H9 (cell line): ENCODE results near the gene ERVMER34-1. TPM values are rescaled to one million over a fixed set of nuclear protein-coding genes. Genes with fewer than 3 reads are reported as not detected.

Experiments used
- DNase-seq: peaks from one replicate; pipeline ENCODE4 v3.0.0-alpha.2; 2017
- H2AFZ ChIP-seq: one replicate; pipeline ENCODE4 v1.6.1; 2013; ENCODE audit warnings: mild to moderate bottlenecking, low read length, control low read depth, moderate library complexity
- H2AK5ac ChIP-seq: 2 replicates; pipeline ENCODE4 v1.6.1; 2013; ENCODE audit warnings: low read length, control low read depth, mixed read lengths; ENCODE audit not compliant: insufficient read length
- H2BK120ac ChIP-seq: one replicate; pipeline ENCODE4 v1.6.1; 2013; ENCODE audit warnings: low read depth, mild to moderate bottlenecking, low read length, control low read depth, inconsistent platforms; ENCODE audit not compliant: poor library complexity, severe bottlenecking
- H2BK12ac ChIP-seq: 2 replicates; pipeline ENCODE4 v1.6.1; 2013; ENCODE audit warnings: low read length, control low read depth, mixed read lengths, low read depth; ENCODE audit not compliant: insufficient read length
- H2BK15ac ChIP-seq: 2 replicates; pipeline ENCODE4 v1.6.1; 2013; ENCODE audit warnings: low read depth, low read length, control low read depth
- H2BK20ac ChIP-seq: one replicate; pipeline ENCODE4 v1.6.1; 2013; ENCODE audit warnings: low read depth, mild to moderate bottlenecking, low read length, control low read depth, inconsistent platforms; ENCODE audit not compliant: poor library complexity, severe bottlenecking
- H2BK5ac ChIP-seq: 2 replicates; pipeline ENCODE4 v1.6.1; 2013; ENCODE audit warnings: low read length, control low read depth, mixed read lengths; ENCODE audit not compliant: insufficient read length
- H3K14ac ChIP-seq: 2 replicates; pipeline ENCODE4 v1.6.1; 2013; ENCODE audit warnings: low read length, control low read depth; ENCODE audit not compliant: insufficient read depth
- H3K18ac ChIP-seq: 2 replicates; pipeline ENCODE4 v1.6.1; 2013; ENCODE audit warnings: low read depth, mild to moderate bottlenecking, mixed read lengths, low read length, control low read depth; ENCODE audit not compliant: insufficient read length
- H3K23ac ChIP-seq: 2 replicates; pipeline ENCODE4 v1.6.1; 2013; ENCODE audit warnings: low read length, control low read depth, mixed read lengths, low read depth; ENCODE audit not compliant: insufficient read length
- H3K23me2 ChIP-seq: 2 replicates; pipeline ENCODE4 v1.6.1; 2013; ENCODE audit warnings: low read depth, mild to moderate bottlenecking, mixed read lengths, low read length, control low read depth; ENCODE audit not compliant: insufficient read length, poor library complexity, severe bottlenecking
- H3K27ac ChIP-seq: 2 replicates; pipeline ENCODE4 v1.5.1; 2013; ENCODE audit warnings: low read length, control low read depth, mixed read lengths, low read depth; ENCODE audit not compliant: insufficient read length
- H3K27me3 ChIP-seq: 2 replicates; pipeline ENCODE4 v1.6.1; 2013; ENCODE audit warnings: low read length, control low read depth, inconsistent platforms; ENCODE audit not compliant: insufficient read depth
- H3K4ac ChIP-seq: 2 replicates; pipeline ENCODE4 v1.6.1; 2013; ENCODE audit warnings: low read depth, mild to moderate bottlenecking, control low read depth, inconsistent platforms, low read length, moderate library complexity
- H3K4me1 ChIP-seq: 2 replicates; pipeline ENCODE4 v1.6.1; 2013; ENCODE audit warnings: low read length, control low read depth, inconsistent platforms; ENCODE audit not compliant: insufficient read depth
- H3K4me2 ChIP-seq: 2 replicates; pipeline ENCODE4 v1.6.1; 2013; ENCODE audit warnings: low read length, control low read depth, mixed read lengths; ENCODE audit not compliant: insufficient read length, insufficient read depth
- H3K56ac ChIP-seq: 2 replicates; pipeline ENCODE4 v1.6.1; 2013; ENCODE audit warnings: low read depth, mild to moderate bottlenecking, mixed read lengths, low read length, control low read depth; ENCODE audit not compliant: insufficient read length
- H3K79me1 ChIP-seq: 2 replicates; pipeline ENCODE4 v1.6.1; 2013; ENCODE audit warnings: low read depth, mild to moderate bottlenecking, moderate library complexity, low read length, control low read depth, inconsistent platforms; ENCODE audit not compliant: insufficient read depth, poor library complexity, severe bottlenecking
- H3K79me2 ChIP-seq: 2 replicates; pipeline ENCODE4 v1.6.1; 2013; ENCODE audit warnings: low read length, control low read depth, inconsistent platforms; ENCODE audit not compliant: insufficient read depth
- H3K9ac ChIP-seq: 2 replicates; pipeline ENCODE4 v1.6.1; 2013; ENCODE audit warnings: low read length, control low read depth, mixed read lengths; ENCODE audit not compliant: insufficient read length; ENCODE audit errors: extremely low read depth
- H3K9me3 ChIP-seq: one replicate; pipeline ENCODE4 v1.6.1; 2013; ENCODE audit warnings: low read depth, low read length, inconsistent platforms; ENCODE audit not compliant: control insufficient read depth
- H3T11ph ChIP-seq: one replicate; pipeline ENCODE4 v1.6.1; 2013; ENCODE audit warnings: mild to moderate bottlenecking, low read length, control low read depth, inconsistent platforms
- H4K20me1 ChIP-seq: one replicate; pipeline ENCODE4 v1.6.1; 2013; ENCODE audit not compliant: control insufficient read depth, insufficient read length, insufficient read depth
- H4K5ac ChIP-seq: 2 replicates; pipeline ENCODE4 v1.6.1; 2013; ENCODE audit warnings: low read depth, mild to moderate bottlenecking, mixed read lengths, low read length, control low read depth; ENCODE audit not compliant: insufficient read length
- H4K8ac ChIP-seq: replicated peaks from 2 replicates; pipeline ENCODE4 v1.6.1; 2013; ENCODE audit warnings: low read length, control low read depth, mixed read lengths, low read depth; ENCODE audit not compliant: insufficient read length
- H4K91ac ChIP-seq: 2 replicates; pipeline ENCODE4 v1.6.1; 2013; ENCODE audit warnings: low read depth, mild to moderate bottlenecking, moderate library complexity, mixed read lengths, low read length, control low read depth; ENCODE audit not compliant: insufficient read length
- H3K27ac Mint-ChIP-seq, 3 experiments: 2 replicates in 2 of 3; 3 replicates in 1 of 3; pipeline ENCODE4 v1.8.0; 2020 to 2021; ENCODE audit warnings: mixed read lengths in 3 of 3, mild to moderate bottlenecking in 1 of 3, moderate library complexity in 1 of 3
- H3K27me3 Mint-ChIP-seq: 2 replicates; pipeline ENCODE4 v1.8.0; 2021; ENCODE audit warnings: low read depth, mild to moderate bottlenecking, moderate library complexity, mixed read lengths
- H3K36me3 Mint-ChIP-seq, 3 experiments: 2 replicates in 2 of 3; 3 replicates in 1 of 3; pipeline ENCODE4 v1.8.0; 2020 to 2021; ENCODE audit warnings: low read depth in 3 of 3, mixed read lengths in 3 of 3; ENCODE audit not compliant: insufficient read depth in 1 of 3
- H3K4me1 Mint-ChIP-seq, 2 experiments: 2 replicates each; pipeline ENCODE4 v1.8.0; 2020; ENCODE audit warnings: mixed read lengths in 2 of 2
- H3K4me3 Mint-ChIP-seq, 2 experiments: 2 replicates in 1 of 2; 3 replicates in 1 of 2; pipeline ENCODE4 v1.8.0; 2020 to 2021; ENCODE audit warnings: mild to moderate bottlenecking in 2 of 2, mixed read lengths in 2 of 2, moderate library complexity in 1 of 2
- H3K9me3 Mint-ChIP-seq, 2 experiments: 2 replicates in 1 of 2; 3 replicates in 1 of 2; pipeline ENCODE4 v1.8.0; 2020; ENCODE audit warnings: mild to moderate bottlenecking in 2 of 2, mixed read lengths in 2 of 2, moderate library complexity in 1 of 2
- CTCF ChIP-seq: fragments of 200-600 bp; sonication (generic); conservative IDR thresholded peaks from 3 replicates; pipeline ENCODE4 v1.8.0; 2021; ENCODE audit warnings: antibody characterized with exemption, mild to moderate bottlenecking
- WGBS: extraction: QIAGEN DNeasy Blood & Tissue Kit; methylation state at CpG from one replicate; pipeline ENCODE4 v1.1.7; 2013; ENCODE audit warnings: missing lambda C conversion rate, low lambda C conversion rate, mixed read lengths; ENCODE audit not compliant: insufficient read length; ENCODE audit errors: extremely low coverage; 5-methylcytosine and 5-hydroxymethylcytosine counted together
- total RNA-seq: library from RNA; stranded (reverse); gene quantifications from 2 replicates; pipeline ENCODE4 v1.2.1, GENCODE V29; 2021

Gene ERVMER34-1
- total RNA-seq, 1 experiment from 2014 or later: 14.4 TPM

- Histone ChIP-seq H4K91ac (no peak overlapping the region), H3K9ac (no peak overlapping the region), H3K4me1 (no peaks in the 10 kb centered on the region), H2BK20ac (no peak overlapping the region), H2AK5ac (no peak overlapping the region), H2BK12ac (no peak overlapping the region), H4K8ac (no peak overlapping the region), H3T11ph (no peak overlapping the region), H3K9me3 (no peaks in the 10 kb centered on the region), H4K5ac (no peak overlapping the region), H2BK15ac (no peak overlapping the region), H2BK120ac (no peak overlapping the region), H3K79me2 (no peaks in the 10 kb centered on the region), H2AFZ (no peak overlapping the region), H2BK5ac (no peak overlapping the region), H3K4ac (no peak overlapping the region), H3K79me1 (no peaks in the 10 kb centered on the region), H3K27ac (no peak overlapping the region), H3K14ac (no peak overlapping the region), H3K18ac (no peak overlapping the region), H3K56ac (no peak overlapping the region), H3K4me2 (no peak overlapping the region), H3K23ac (no peak overlapping the region), H3K27me3 (no peaks in the 10 kb centered on the region), H3K23me2 (peaks cover 4% of the 10 kb centered on the region), H4K20me1 (no peaks in the 10 kb centered on the region)
- WGBS: no CpG with 5 or more reads among the region's 3 CpGs
- TF ChIP-seq CTCF: no peak
- Mint-ChIP-seq H3K27me3 (no peaks in the 10 kb centered on the region), H3K4me3 (no peak overlapping the region), H3K36me3 (no peaks in the 10 kb centered on the region), H3K27ac (no peak overlapping the region), H3K9me3 (no peaks in the 10 kb centered on the region), H3K4me1 (peaks cover 22 to 26% of the 10 kb centered on the region in 2 experiments)
- DNase-seq: no peak
These were observed 24.2 kb downstream of the ERVMER34-1 start for GRCh38 chr4:52726826-52727580.
